ENCODE results near the gene ABCA2. TPM values are rescaled to one million over a fixed set of nuclear protein-coding genes. Genes with fewer than 3 reads are reported as not detected.
"Not testable (repeated sequence)": the region's sequence is repeated elsewhere in the genome, so short reads cannot be mapped to it uniquely, and the experiment has no call there.

The ABCA2 gene
- polyA plus RNA-seq, 10 donors = 11.5 to 18.7 (median 16.7) TPM

DNA sequence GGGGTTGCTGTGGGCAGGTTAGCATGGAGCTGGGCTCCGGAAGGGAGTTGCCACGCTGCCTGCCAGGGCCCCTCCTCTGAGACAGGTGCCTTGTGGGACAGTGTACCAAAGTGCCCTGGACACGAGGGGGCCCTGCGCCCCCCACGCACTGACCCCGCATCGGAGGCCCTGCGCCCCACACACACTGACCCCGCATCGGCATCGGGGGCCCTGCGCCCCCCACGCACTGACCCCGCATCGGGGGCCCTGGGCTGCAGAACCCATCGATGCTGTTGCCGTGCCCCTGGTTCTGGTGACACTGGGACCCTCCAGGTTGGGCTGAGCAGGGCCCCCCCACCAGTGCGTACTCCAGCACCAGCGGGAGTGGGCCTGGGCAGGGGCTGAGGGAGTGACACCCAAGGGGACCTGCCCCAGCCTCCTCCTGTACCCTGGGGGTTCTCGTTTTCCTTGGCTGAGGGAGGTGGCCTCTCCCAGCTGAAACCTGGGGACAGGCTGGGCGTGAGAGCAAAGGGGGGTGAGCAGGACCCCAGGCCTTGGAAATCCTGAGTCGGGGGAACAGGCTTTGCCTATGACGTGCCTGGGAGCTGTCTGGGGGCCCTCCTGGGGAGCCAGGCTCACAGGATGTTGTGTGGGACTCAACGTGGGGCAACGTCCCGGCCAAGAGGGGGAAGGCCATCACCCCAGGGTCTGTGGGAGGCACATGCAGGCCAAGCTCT is 35.4 kb upstream of the ABCA2 start:
- no peak for DNase-seq

- not testable (repeated sequence) for DNase-seq
These were observed 34.8 kb upstream of the ABCA2 start for GRCh38 chr9:137062798-137063197.

DNA sequence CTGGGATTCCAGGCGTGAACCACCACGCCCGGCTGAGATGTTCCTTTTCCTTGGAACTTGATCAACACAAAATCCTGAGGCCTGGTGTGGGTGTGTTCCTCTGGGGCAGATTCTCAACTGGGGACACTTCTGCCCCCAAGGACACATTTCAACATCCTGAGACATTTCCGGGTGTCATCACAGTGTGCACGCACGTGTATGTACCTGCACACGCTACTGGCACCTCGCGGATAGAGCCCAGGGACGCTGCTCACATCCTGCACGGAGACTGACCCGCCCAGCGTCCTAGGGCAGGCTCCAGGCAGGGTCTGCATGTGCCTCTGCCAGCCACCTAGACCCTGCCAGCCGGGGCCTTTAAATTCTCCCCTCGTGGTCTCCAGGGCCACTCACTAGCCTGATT is 34.3 kb upstream of the ABCA2 start:
- no peak for DNase-seq

- DNase-seq = no peak
These were observed 30.6 kb upstream of the ABCA2 start for GRCh38 chr9:137058521-137059234.

GRCh38 chr9:137057545-137057944 is 29.5 kb upstream of the ABCA2 start:
- DNase-seq = no peak

DNA sequence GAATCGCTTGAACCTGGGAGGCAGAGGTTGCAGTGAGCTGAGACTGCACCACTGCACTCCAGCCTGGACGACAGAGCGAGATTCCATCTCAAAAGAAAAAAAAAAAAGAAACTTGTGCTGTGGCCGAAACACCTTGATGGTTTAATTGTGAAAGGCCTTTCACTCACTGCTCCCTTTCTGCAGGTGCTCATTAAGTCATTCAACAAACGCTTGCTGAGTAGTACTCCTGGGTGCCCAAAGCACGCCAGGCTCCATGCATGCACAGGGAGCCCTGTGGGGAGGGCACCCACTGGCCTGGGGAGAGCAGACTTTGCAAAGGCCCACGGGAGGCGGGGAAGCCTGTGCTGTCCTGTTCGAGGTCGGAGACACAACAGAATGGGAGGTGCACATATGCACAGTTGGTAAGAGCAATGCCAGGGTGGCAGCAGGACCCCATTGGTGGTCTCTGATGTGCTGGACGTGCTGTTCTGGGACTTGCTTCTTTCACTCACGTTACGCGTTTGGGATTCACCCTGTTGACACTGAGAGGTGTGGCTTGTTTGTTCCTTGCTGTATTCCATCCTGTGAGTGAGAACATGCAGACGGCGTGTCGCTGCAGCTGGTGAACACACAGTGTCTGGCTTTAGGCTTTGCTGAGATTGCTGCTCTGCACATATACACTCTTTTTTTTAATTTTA is 28.8 kb upstream of the ABCA2 start:
- peak in 1 of 3 donors; percentile 65 for DNase-seq

- DNase-seq = peak; percentile 62 to 96 (median 90)
These were observed 27.6 kb upstream of the ABCA2 start for GRCh38 chr9:137055385-137056364.

DNA sequence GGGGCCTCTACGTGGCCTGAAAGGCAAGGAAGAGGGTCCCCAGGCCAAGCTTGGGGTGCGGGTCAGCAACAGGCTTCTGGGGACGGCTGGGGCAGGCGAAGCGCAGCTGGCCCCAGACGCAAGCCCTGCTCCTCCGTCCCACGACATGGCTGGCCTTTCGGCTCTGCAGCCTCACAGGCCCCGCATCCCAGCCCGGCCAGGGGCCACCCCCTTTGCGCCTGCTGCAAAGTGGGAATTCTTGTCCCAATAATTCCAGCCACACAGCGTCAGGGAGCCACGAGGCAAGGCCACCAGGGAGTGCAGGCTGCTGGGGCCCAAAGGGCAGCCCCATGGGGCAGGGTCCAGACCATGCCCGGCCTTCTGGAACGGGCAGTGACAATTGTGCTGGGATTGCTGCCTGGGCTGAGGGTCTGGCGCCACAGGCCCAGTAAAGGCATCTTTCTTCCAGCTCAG is 26.9 kb upstream of the ABCA2 start:
- no peak for DNase-seq

GRCh38 chr9:137053944-137054931 is 26.2 kb upstream of the ABCA2 start, which contains the start of gene ENTPD2:
ENTPD2 (minus strand) TSS chr9:137054061; CDS start chr9:137053997, 64 bp downstream.
- DNase-seq = peak in 1 of 3 donors; percentile 50

DNA sequence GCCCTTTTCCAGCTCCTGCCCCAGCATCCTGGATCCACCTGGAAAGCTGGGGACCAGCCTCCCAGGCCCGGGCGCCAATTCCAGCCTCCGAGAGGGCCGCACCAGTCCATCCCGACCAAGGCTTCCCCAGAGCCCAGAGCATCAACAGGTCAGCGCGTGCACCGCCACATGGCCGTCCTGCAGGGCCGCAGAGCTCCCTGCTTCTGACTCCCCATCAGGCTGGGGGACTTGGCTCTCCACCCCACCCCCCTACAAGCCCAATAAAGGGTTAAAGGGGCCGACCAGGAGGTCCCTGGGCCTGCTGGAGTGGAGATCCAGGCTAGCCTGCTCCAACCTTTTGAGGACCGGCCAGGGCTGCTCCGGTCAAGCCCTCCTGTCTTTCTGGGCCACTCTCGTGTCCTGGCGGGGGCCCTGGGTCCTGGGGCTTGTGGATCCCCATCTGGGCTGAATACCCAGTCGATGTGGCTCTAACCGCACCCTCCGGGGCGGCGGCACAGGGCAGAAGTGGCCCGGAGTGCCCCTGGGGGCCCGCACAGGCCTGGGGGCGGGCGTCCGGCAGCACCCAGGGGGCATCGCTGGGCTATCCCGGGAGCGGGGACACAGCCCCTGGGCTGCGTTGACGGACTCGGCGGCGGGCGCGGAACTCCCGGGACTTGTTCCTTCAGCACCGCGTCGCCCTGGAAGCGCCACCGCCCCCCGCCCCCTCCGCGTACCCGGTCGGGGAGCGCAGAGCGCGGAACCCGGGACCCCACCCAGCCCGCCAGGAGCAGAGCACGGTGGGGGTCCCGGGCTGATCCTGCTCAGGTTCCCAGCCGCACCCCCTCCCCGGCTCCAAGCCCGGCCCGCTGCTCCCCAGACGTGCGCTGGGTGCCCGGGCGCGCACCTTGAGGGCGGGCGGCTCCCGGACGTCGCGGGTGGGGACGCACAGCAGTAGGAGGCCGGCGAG is 25.2 kb upstream of the ABCA2 start:
- DNase-seq = no peak

DNA sequence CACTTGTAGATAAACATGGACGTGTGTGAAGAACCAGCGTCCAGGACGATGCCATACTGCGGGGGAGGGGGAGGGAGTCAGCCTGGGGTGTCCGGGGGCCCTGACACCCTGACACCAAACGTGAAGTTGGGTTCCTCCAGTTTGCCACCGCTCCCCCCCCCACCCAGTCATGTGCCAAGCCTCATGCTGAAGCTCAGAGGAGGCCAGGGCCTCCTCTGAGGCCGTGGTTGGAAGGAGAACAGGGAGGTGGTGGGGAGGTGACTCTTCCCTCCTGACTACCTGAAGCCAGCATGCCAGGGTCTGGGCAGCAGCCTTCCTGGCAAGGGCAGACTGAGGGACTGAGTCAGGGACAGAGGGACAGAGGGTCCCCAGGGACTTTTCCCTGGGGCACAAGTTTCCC is 24.3 kb upstream of the ABCA2 start:
- no peak for DNase-seq

- no peak for DNase-seq
These were observed 23.2 kb upstream of the ABCA2 start for GRCh38 chr9:137051145-137051724.

- DNase-seq = no peak
These were observed 22.5 kb upstream of the ABCA2 start for GRCh38 chr9:137050570-137050969.

DNA sequence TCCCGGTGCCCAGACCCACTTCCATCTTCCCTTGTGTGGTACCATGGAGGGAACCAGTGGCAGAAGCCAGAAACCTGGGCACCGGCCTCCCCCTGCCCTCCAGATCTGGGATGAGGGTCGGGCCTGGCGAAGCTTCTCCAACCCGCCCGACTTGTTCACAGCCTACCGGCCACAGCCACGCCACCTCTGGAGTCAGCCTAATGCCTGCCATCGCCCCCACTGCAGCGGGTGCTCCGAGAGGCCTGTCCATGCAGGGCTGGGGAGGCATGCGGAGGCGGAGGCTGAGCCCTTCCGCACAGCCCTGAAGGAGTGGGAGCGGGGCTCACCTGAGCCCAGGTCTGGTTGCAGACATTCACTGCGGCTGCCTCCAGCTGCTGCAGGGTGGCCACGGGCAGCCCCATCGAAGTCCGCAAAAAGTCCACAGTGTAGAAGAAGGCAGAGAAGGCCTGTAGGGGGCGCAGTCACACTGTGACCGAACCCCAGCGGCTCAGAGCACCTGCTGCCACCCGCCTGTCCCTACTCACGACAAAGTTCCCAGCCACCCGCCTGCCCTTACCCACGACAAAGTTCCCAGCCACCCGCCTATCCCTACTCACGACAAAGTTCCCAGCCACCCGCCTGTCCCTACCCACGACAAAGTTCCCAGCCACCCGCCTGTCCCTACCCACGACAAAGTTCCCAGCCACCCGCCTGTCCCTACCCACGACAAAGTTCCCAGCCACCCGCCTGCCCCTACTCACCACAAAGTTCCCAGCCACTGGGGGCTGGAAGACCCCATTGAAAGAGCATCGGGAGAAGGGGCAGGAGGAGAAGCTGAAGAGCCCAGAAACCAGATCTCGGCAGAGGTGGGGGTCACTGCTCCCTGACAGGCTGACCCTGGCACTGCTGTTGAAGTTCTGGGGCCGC is 21.8 kb upstream of the ABCA2 start:
- peak in 2 of 3 donors; percentile 65 to 75 for DNase-seq

GRCh38 chr9:137048655-137049543 is 20.9 kb upstream of the ABCA2 start:
- DNase-seq = no peak

GRCh38 chr9:137046088-137046787 is 18.2 kb upstream of the ABCA2 start, which contains the start of gene NPDC1:
NPDC1 (minus strand) TSS chr9:137046177; CDS start chr9:137045989, 188 bp downstream.
- DNase-seq = peak in 2 of 3 donors; percentile 84 to 92
